GM21367 (cell line): ENCODE data around the gene MEIOB.

ENCODE experiments used
- ATAC-seq: cut with Tn5 transposase; IDR thresholded peaks from one replicate; pipeline ENCODE4 v1.9.1; 2021; ENCODE audit not compliant: unreplicated experiment

Gene MEIOB

DNA sequence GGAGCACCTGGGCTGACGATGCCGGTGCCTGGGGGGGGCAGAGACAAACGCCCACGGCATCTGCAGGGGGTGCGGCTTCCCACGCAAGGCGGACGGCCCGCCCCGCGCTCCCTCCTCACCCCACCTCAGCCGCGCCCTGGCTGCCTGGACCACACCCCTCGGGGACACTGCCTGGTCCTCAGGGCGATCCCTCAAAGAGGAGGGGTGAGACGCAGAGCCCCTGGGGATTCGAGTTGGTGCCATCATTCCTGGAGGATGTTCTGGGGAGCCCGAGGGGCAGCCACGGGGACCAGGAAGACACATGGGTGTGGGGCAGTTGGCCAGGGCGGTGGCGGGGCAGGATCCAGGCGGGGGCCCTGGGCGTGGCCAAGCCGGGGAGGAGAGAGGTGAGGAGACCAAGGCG, 82.3 kb downstream of the MEIOB start:
- ATAC-seq, result no peak

DNA sequence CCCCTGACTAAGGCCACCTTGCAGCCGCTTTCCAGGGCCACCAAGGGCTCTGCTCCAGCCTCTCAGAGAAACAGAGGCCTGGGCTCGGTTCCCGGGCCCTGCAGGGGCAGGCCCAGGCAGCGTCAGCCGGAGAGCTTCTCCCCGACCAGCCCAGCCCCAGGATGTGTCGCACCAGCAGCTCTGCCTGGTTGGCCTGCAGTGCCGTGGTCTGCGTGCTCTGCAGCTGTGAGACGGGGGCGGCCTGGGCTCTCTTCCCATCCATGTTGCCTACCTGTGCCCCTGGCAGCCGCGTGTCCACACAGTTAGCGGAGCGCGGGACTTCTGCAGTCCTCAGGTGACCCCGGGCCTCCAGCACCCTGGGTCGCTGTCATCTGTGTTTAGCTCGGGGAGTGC, 83.3 kb downstream of the MEIOB start:
- ATAC-seq, result no peak

DNA sequence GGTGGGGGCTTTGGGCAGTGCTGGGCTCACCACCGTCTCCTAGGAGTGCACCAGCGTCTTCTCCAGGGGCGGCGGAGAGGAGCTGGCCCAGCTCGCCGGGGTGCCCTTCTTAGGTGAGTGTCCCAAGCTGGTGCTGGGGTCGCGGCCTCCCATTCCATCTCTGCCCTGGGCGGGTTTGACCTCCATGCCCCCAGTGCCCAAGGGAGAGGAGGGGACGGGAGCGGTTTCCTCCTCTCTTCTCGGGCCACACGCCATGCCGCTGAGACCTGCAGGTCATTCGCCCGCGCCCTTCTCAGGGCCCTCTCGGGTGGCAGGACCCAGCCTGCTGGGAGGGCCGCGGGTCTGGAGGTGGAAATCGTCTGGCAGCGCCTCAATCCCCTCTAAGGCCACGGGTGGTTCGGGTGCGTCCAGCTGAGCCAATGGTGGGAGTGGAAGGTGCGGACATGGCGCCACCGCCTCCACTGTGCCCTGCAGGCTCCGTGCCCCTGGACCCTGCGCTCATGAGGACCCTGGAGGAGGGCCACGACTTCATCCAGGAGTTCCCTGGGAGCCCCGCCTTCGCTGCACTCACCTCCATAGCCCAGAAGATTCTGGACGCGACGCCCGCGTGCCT, 83.8 kb downstream of the MEIOB start:
- ATAC-seq, result no peak

DNA sequence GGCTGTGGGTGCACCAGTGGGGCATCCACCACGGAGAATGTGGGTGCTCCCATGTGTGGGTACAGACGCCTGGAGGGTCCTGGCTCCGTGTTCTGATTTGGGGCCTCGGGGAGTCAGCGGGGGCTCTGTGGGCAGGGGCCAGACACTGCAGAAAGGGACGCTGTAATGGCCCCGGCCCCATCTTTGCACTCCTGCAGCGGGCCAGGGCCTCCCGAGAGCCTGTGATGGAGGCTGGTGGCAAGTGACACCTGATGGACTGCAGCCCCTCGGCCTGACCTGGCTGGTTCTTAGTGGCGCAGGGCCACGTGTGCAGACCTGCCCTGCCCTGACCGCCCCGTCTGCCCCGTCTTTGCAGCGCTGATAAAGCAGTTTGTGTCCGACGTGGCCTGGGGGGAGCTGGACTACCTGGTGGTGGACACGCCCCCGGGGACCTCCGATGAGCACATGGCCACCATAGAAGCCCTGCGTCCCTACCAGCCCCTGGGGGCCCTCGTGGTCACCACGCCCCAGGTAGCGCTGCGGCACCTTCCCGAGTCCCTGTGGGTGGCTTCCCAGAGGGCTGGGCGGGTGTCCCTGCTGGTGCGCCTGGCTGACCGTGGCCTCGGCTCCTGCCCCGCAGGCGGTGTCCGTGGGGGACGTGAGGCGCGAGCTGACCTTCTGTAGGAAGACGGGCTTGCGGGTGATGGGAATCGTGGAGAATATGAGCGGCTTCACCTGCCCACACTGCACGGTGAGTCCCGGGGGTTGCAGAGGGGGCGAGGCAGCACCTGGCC, 84.5 kb downstream of the MEIOB start:
- no peak for ATAC-seq

DNA sequence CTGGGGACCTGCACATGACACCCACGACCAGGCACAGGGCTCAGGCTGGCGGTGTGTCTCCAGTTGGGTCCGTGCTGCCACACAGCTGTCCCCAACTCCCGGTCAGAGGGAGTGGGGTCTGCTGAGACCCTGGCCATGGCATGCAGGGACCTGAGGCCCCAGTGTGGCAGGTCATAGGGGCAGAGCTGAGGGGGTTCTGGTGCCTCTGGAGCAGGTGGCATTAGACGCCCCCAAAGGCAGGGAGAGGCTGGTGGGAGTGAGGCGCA, 85.0 kb downstream of the MEIOB start:
- ATAC-seq, result no peak

DNA sequence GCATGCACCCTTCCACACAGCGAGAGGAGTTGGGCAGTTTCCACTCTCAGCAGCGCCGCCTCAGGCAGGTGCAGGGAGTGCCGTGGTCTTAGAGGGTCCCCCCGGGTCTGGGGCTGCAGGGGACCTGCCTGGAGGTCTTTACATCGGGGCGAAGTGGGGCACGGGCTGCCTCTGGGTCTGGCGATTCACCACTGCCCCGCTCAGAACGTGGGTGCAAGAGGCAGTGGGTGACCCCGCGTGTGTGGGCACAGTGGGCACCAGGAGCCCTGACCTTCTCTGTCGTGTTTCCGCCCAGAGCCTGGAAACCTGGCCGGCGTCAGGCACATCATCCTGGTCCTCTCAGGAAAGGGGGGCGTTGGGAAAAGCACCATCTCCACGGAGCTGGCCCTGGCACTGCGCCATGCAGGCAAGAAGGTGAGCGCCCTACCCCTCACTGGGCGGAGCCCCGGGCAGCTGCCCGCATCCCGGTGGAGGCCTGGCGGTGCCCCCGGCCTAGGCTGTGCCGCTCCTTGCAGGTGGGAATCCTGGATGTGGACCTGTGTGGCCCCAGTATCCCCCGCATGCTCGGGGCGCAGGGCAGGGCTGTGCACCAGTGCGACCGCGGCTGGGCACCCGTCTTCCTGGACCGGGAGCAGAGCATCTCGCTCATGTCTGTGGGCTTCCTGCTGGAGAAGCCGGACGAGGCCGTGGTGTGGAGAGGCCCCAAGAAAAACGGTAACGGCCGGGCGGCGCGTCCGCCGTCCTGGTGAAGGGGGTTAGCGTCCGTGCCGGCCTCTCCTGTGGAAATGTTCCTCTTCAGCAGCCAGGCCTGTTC, 85.5 kb downstream of the MEIOB start:
- ATAC-seq, result no peak

DNA sequence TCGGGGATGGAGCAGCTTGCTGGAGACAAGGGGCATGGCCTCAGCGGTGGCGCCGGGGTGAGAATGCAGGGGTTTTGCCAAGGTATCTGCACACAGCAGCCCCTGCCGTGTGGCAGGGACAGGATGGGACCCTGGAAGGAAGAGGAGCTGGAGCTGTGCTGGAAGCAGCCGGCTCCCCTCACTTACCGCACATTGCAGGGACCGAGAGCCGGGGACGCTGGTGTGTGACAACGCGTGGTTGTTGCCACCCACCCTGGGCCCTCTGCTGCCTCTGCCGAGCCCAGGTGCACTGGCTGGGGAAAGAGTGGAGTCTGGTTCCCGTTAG, 86.2 kb downstream of the MEIOB start:
- no peak for ATAC-seq

DNA sequence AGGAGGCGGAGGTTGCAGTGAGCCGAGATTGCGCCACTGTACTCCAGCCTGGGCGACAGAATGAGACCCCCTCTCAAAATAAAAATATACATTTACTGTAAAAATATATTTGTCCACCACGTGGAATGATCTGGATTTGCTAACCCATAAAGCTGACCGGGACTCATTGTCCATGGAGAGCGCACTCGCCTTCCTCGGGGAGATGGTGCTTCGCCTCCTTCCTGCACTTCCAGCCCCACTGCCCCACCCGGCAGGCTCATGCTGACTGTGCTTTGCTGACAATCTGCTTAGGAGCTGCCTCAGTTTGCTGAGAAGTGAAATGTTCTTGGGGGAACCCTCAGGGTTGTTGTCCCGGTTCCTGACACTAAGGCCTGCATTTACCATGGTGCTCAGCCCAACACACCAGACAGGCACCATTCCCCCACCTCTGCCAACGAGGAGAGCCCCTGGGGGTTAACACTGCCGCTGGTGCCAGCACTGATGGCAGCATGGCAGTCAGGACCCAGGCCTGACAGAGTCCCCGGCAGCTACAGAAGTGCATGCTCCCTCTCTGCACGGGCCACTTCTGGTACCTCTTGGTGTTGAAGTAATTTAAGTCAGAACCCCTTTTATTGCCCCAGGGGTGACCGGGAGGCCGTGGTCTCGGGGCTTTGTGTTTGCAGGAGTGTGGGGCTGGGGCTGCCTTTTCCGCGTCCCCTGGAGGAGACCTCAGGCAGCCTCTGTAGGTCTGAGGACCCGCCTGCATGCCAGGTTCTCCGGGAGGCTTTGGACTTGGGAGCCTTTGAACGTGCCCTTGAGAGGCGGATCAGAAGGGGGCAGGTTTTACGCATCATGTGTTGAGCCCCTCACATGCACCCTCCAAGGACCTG, 86.8 kb downstream of the MEIOB start:
- no peak for ATAC-seq
